H9 (cell line): Measurements from ENCODE around the gene ZDHHC17. TPM values are rescaled to one million over a fixed set of nuclear protein-coding genes. Genes with fewer than 3 reads are reported as not detected.

Source experiments
- DNase-seq: peaks from one replicate; pipeline ENCODE4 v3.0.0-alpha.2; 2017
- H2AFZ ChIP-seq: one replicate; pipeline ENCODE4 v1.6.1; 2013; ENCODE audit warnings: mild to moderate bottlenecking, low read length, control low read depth, moderate library complexity
- H2AK5ac ChIP-seq: 2 replicates; pipeline ENCODE4 v1.6.1; 2013; ENCODE audit warnings: low read length, control low read depth, mixed read lengths; ENCODE audit not compliant: insufficient read length
- H2BK120ac ChIP-seq: one replicate; pipeline ENCODE4 v1.6.1; 2013; ENCODE audit warnings: low read depth, mild to moderate bottlenecking, low read length, control low read depth, inconsistent platforms; ENCODE audit not compliant: poor library complexity, severe bottlenecking
- H2BK12ac ChIP-seq: 2 replicates; pipeline ENCODE4 v1.6.1; 2013; ENCODE audit warnings: low read length, control low read depth, mixed read lengths, low read depth; ENCODE audit not compliant: insufficient read length
- H2BK15ac ChIP-seq: 2 replicates; pipeline ENCODE4 v1.6.1; 2013; ENCODE audit warnings: low read depth, low read length, control low read depth
- H2BK20ac ChIP-seq: one replicate; pipeline ENCODE4 v1.6.1; 2013; ENCODE audit warnings: low read depth, mild to moderate bottlenecking, low read length, control low read depth, inconsistent platforms; ENCODE audit not compliant: poor library complexity, severe bottlenecking
- H2BK5ac ChIP-seq: 2 replicates; pipeline ENCODE4 v1.6.1; 2013; ENCODE audit warnings: low read length, control low read depth, mixed read lengths; ENCODE audit not compliant: insufficient read length
- H3K14ac ChIP-seq: 2 replicates; pipeline ENCODE4 v1.6.1; 2013; ENCODE audit warnings: low read length, control low read depth; ENCODE audit not compliant: insufficient read depth
- H3K18ac ChIP-seq: 2 replicates; pipeline ENCODE4 v1.6.1; 2013; ENCODE audit warnings: low read depth, mild to moderate bottlenecking, mixed read lengths, low read length, control low read depth; ENCODE audit not compliant: insufficient read length
- H3K23ac ChIP-seq: 2 replicates; pipeline ENCODE4 v1.6.1; 2013; ENCODE audit warnings: low read length, control low read depth, mixed read lengths, low read depth; ENCODE audit not compliant: insufficient read length
- H3K23me2 ChIP-seq: 2 replicates; pipeline ENCODE4 v1.6.1; 2013; ENCODE audit warnings: low read depth, mild to moderate bottlenecking, mixed read lengths, low read length, control low read depth; ENCODE audit not compliant: insufficient read length, poor library complexity, severe bottlenecking
- H3K27ac ChIP-seq: 2 replicates; pipeline ENCODE4 v1.5.1; 2013; ENCODE audit warnings: low read length, control low read depth, mixed read lengths, low read depth; ENCODE audit not compliant: insufficient read length
- H3K27me3 ChIP-seq: 2 replicates; pipeline ENCODE4 v1.6.1; 2013; ENCODE audit warnings: low read length, control low read depth, inconsistent platforms; ENCODE audit not compliant: insufficient read depth
- H3K4ac ChIP-seq: 2 replicates; pipeline ENCODE4 v1.6.1; 2013; ENCODE audit warnings: low read depth, mild to moderate bottlenecking, control low read depth, inconsistent platforms, low read length, moderate library complexity
- H3K4me1 ChIP-seq: 2 replicates; pipeline ENCODE4 v1.6.1; 2013; ENCODE audit warnings: low read length, control low read depth, inconsistent platforms; ENCODE audit not compliant: insufficient read depth
- H3K4me2 ChIP-seq: 2 replicates; pipeline ENCODE4 v1.6.1; 2013; ENCODE audit warnings: low read length, control low read depth, mixed read lengths; ENCODE audit not compliant: insufficient read length, insufficient read depth
- H3K56ac ChIP-seq: 2 replicates; pipeline ENCODE4 v1.6.1; 2013; ENCODE audit warnings: low read depth, mild to moderate bottlenecking, mixed read lengths, low read length, control low read depth; ENCODE audit not compliant: insufficient read length
- H3K79me1 ChIP-seq: 2 replicates; pipeline ENCODE4 v1.6.1; 2013; ENCODE audit warnings: low read depth, mild to moderate bottlenecking, moderate library complexity, low read length, control low read depth, inconsistent platforms; ENCODE audit not compliant: insufficient read depth, poor library complexity, severe bottlenecking
- H3K79me2 ChIP-seq: 2 replicates; pipeline ENCODE4 v1.6.1; 2013; ENCODE audit warnings: low read length, control low read depth, inconsistent platforms; ENCODE audit not compliant: insufficient read depth
- H3K9ac ChIP-seq: 2 replicates; pipeline ENCODE4 v1.6.1; 2013; ENCODE audit warnings: low read length, control low read depth, mixed read lengths; ENCODE audit not compliant: insufficient read length; ENCODE audit errors: extremely low read depth
- H3K9me3 ChIP-seq: one replicate; pipeline ENCODE4 v1.6.1; 2013; ENCODE audit warnings: low read depth, low read length, inconsistent platforms; ENCODE audit not compliant: control insufficient read depth
- H3T11ph ChIP-seq: one replicate; pipeline ENCODE4 v1.6.1; 2013; ENCODE audit warnings: mild to moderate bottlenecking, low read length, control low read depth, inconsistent platforms
- H4K20me1 ChIP-seq: one replicate; pipeline ENCODE4 v1.6.1; 2013; ENCODE audit not compliant: control insufficient read depth, insufficient read length, insufficient read depth
- H4K5ac ChIP-seq: 2 replicates; pipeline ENCODE4 v1.6.1; 2013; ENCODE audit warnings: low read depth, mild to moderate bottlenecking, mixed read lengths, low read length, control low read depth; ENCODE audit not compliant: insufficient read length
- H4K8ac ChIP-seq: replicated peaks from 2 replicates; pipeline ENCODE4 v1.6.1; 2013; ENCODE audit warnings: low read length, control low read depth, mixed read lengths, low read depth; ENCODE audit not compliant: insufficient read length
- H4K91ac ChIP-seq: 2 replicates; pipeline ENCODE4 v1.6.1; 2013; ENCODE audit warnings: low read depth, mild to moderate bottlenecking, moderate library complexity, mixed read lengths, low read length, control low read depth; ENCODE audit not compliant: insufficient read length
- H3K27ac Mint-ChIP-seq, 3 experiments: 2 replicates in 2 of 3; 3 replicates in 1 of 3; pipeline ENCODE4 v1.8.0; 2020 to 2021; ENCODE audit warnings: mixed read lengths in 3 of 3, mild to moderate bottlenecking in 1 of 3, moderate library complexity in 1 of 3
- H3K27me3 Mint-ChIP-seq: 2 replicates; pipeline ENCODE4 v1.8.0; 2021; ENCODE audit warnings: low read depth, mild to moderate bottlenecking, moderate library complexity, mixed read lengths
- H3K36me3 Mint-ChIP-seq, 3 experiments: 2 replicates in 2 of 3; 3 replicates in 1 of 3; pipeline ENCODE4 v1.8.0; 2020 to 2021; ENCODE audit warnings: low read depth in 3 of 3, mixed read lengths in 3 of 3; ENCODE audit not compliant: insufficient read depth in 1 of 3
- H3K4me1 Mint-ChIP-seq, 2 experiments: 2 replicates each; pipeline ENCODE4 v1.8.0; 2020; ENCODE audit warnings: mixed read lengths in 2 of 2
- H3K4me3 Mint-ChIP-seq, 2 experiments: 2 replicates in 1 of 2; 3 replicates in 1 of 2; pipeline ENCODE4 v1.8.0; 2020 to 2021; ENCODE audit warnings: mild to moderate bottlenecking in 2 of 2, mixed read lengths in 2 of 2, moderate library complexity in 1 of 2
- H3K9me3 Mint-ChIP-seq, 2 experiments: 2 replicates in 1 of 2; 3 replicates in 1 of 2; pipeline ENCODE4 v1.8.0; 2020; ENCODE audit warnings: mild to moderate bottlenecking in 2 of 2, mixed read lengths in 2 of 2, moderate library complexity in 1 of 2
- CTCF ChIP-seq: fragments of 200-600 bp; sonication (generic); conservative IDR thresholded peaks from 3 replicates; pipeline ENCODE4 v1.8.0; 2021; ENCODE audit warnings: antibody characterized with exemption, mild to moderate bottlenecking
- WGBS: extraction: QIAGEN DNeasy Blood & Tissue Kit; methylation state at CpG from one replicate; pipeline ENCODE4 v1.1.7; 2013; ENCODE audit warnings: missing lambda C conversion rate, low lambda C conversion rate, mixed read lengths; ENCODE audit not compliant: insufficient read length; ENCODE audit errors: extremely low coverage; 5-methylcytosine and 5-hydroxymethylcytosine counted together
- total RNA-seq: library from RNA; stranded (reverse); gene quantifications from 2 replicates; pipeline ENCODE4 v1.2.1, GENCODE V29; 2021

Gene ZDHHC17
- total RNA-seq, 1 experiment from 2014 or later = 32.6 TPM

DNA sequence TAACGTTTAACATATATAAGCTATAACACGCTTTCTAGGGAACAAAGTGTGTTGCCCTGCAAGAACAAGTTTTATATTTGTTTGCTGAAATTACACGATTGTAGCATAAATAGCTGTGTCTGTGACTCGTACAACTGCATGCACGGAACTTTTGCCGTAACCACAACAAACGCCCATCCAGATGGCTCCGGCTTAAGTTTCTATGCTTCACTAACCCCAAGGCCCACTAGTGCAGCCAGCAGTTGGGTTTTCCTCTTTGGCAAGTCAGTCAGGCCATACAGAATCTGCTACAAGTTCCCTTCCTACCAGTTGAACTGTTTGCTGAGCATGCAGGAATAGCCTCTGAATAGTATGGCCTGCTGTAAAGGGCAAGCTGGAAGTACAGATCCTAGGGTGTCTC, 102.8 kb downstream of the ZDHHC17 start:
- Histone ChIP-seq H3K4me1 (peaks cover 11% of the 10 kb centered on the region), H3K23me2 (no peaks in the 10 kb centered on the region), H2BK20ac (no peak overlapping the region), H3K79me2 (peaks cover 8% of the 10 kb centered on the region; the same call in 1 of the 2 replicates), H3K23ac (no peak overlapping the region), H2BK120ac (no peak overlapping the region), H3K27me3 (no peaks in the 10 kb centered on the region), H3K79me1 (peaks cover 3% of the 10 kb centered on the region), H2BK5ac (no peak overlapping the region), H3K18ac (no peak overlapping the region), H2BK12ac (no peak overlapping the region), H3K9ac (no peak overlapping the region), H2AFZ (no peak overlapping the region), H4K8ac (no peak overlapping the region), H4K20me1 (no peaks in the 10 kb centered on the region), H4K91ac (no peak overlapping the region), H2AK5ac (no peak overlapping the region), H4K5ac (no peak overlapping the region), H3K4ac (no peak overlapping the region), H3K27ac (peak overlapping the region; percentile 20), H3K14ac (no peak overlapping the region), H2BK15ac (no peak overlapping the region), H3K56ac (no peak overlapping the region), H3K4me2 (no peak overlapping the region), H3K9me3 (no peaks in the 10 kb centered on the region), H3T11ph (no peak overlapping the region)
- Mint-ChIP-seq H3K9me3 (no peaks in the 10 kb centered on the region), H3K4me3 (no peak overlapping the region), H3K27ac (peak overlapping the region in 2 of 3 experiments; percentile 36 to 59; a peak in 2 of 7 replicates), H3K36me3 (peaks cover 24 to 45% (median 45%) of the 10 kb centered on the region in 3 experiments; a peak in 6 of 7 replicates), H3K27me3 (no peaks in the 10 kb centered on the region), H3K4me1 (peaks cover 41 to 46% of the 10 kb centered on the region in 2 experiments)
- no CpG with 5 or more reads among the region's 8 CpGs for WGBS
- TF ChIP-seq CTCF = no peak
- DNase-seq = no peak
